Ishikawa (cell line): Measurements from ENCODE around the gene KCTD14.

ENCODE experiments used
- CEBPB ChIP-seq: IDR thresholded peaks from 2 replicates; pipeline ENCODE4 v1.6.1; 2012
- CREB1 ChIP-seq: IDR thresholded peaks from 2 replicates; pipeline ENCODE4 v1.6.1; 2012; ENCODE audit warnings: low read depth
- EGR1 ChIP-seq: IDR thresholded peaks from 2 replicates; pipeline ENCODE4 v1.6.1; 2012
- EP300 ChIP-seq: IDR thresholded peaks from 2 replicates; pipeline ENCODE4 v1.6.1; 2012; ENCODE audit warnings: borderline replicate concordance
- FOXM1 ChIP-seq: IDR thresholded peaks from 2 replicates; pipeline ENCODE4 v1.6.1; 2012; ENCODE audit warnings: low read depth, borderline replicate concordance
- NFIC ChIP-seq: IDR thresholded peaks from 2 replicates; pipeline ENCODE4 v1.6.1; 2012
- RAD21 ChIP-seq: IDR thresholded peaks from 2 replicates; pipeline ENCODE4 v1.6.1; 2012; ENCODE audit warnings: low read depth
- TAF1 ChIP-seq: IDR thresholded peaks from 2 replicates; pipeline ENCODE4 v1.6.1; 2012; ENCODE audit warnings: low read depth, mild to moderate bottlenecking
- TCF12 ChIP-seq: IDR thresholded peaks from 2 replicates; pipeline ENCODE4 v1.6.1; 2012; ENCODE audit warnings: low read depth
- TEAD4 ChIP-seq: IDR thresholded peaks from 2 replicates; pipeline ENCODE4 v1.6.1; 2012
- YY1 ChIP-seq: IDR thresholded peaks from 2 replicates; pipeline ENCODE4 v1.6.1; 2012; ENCODE audit warnings: low read depth
- ZBTB7A ChIP-seq: IDR thresholded peaks from 2 replicates; pipeline ENCODE4 v1.6.1; 2012; ENCODE audit warnings: low read depth
- TF ChIP-seq, protein P1 (sequence below): IDR thresholded peaks from 2 replicates; pipeline ENCODE4 v1.6.1; 2012
- TF ChIP-seq, protein P2 (sequence below): IDR thresholded peaks from 2 replicates; pipeline ENCODE4 v1.6.1; 2012; ENCODE audit warnings: low read depth, mild to moderate bottlenecking
- TF ChIP-seq, protein P3 (sequence below): IDR thresholded peaks from 2 replicates; pipeline ENCODE4 v1.6.1; 2012

The KCTD14 gene

DNA sequence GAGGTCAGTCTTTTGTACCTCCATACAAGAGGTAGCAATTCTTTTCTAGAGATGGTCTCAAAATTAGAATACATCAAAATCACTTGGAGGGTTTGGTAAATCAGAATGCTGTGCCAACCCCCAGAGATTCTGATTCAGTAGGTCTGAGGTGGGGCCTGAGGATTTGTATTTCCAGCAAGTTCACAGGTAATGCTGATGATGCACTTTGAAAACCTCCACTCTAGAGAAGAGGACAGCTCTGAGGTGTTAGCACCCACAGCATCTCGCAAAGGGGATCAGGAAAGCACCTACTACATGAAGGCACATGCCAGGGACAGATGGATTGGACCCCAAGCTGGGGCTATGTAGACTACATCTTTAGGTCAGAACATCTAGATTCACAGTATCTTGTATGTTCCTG is 7.2 kb downstream of the KCTD14 start:
- TF ChIP-seq TAF1 (no peak), EGR1 (no peak), RAD21 (no peak)

DNA sequence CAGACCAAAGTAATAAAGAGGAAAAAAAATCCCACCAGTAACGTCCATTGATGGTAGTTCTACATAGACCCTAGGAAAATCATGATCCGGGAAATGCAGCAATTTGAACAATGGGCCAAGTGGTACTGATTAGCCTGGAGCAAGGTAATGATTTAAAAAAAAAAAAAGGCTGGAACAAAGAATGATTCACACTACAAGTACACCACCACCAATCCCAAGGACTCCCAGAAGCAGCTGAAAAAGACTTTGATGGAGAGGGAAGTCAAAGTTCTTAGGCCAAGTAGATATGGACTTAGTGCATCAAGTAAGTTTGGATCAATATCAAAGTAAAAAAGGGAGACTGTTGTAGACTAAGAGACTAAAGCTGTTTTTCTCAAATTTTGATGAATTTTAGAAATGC is 11.8 kb downstream of the KCTD14 start:
- TF ChIP-seq CREB1 (no peak), ZBTB7A (no peak), TEAD4 (no peak), EGR1 (no peak), FOXM1 (no peak), EP300 (no peak), TCF12 (no peak), CEBPB (no peak), TAF1 (no peak), NFIC (no peak), RAD21 (no peak), YY1 (no peak)
- TF ChIP-seq, protein P1, sequence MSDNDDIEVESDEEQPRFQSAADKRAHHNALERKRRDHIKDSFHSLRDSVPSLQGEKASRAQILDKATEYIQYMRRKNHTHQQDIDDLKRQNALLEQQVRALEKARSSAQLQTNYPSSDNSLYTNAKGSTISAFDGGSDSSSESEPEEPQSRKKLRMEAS = no peak
- TF ChIP-seq, protein P2, sequence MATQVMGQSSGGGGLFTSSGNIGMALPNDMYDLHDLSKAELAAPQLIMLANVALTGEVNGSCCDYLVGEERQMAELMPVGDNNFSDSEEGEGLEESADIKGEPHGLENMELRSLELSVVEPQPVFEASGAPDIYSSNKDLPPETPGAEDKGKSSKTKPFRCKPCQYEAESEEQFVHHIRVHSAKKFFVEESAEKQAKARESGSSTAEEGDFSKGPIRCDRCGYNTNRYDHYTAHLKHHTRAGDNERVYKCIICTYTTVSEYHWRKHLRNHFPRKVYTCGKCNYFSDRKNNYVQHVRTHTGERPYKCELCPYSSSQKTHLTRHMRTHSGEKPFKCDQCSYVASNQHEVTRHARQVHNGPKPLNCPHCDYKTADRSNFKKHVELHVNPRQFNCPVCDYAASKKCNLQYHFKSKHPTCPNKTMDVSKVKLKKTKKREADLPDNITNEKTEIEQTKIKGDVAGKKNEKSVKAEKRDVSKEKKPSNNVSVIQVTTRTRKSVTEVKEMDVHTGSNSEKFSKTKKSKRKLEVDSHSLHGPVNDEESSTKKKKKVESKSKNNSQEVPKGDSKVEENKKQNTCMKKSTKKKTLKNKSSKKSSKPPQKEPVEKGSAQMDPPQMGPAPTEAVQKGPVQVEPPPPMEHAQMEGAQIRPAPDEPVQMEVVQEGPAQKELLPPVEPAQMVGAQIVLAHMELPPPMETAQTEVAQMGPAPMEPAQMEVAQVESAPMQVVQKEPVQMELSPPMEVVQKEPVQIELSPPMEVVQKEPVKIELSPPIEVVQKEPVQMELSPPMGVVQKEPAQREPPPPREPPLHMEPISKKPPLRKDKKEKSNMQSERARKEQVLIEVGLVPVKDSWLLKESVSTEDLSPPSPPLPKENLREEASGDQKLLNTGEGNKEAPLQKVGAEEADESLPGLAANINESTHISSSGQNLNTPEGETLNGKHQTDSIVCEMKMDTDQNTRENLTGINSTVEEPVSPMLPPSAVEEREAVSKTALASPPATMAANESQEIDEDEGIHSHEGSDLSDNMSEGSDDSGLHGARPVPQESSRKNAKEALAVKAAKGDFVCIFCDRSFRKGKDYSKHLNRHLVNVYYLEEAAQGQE = no peak
- TF ChIP-seq, protein P3, sequence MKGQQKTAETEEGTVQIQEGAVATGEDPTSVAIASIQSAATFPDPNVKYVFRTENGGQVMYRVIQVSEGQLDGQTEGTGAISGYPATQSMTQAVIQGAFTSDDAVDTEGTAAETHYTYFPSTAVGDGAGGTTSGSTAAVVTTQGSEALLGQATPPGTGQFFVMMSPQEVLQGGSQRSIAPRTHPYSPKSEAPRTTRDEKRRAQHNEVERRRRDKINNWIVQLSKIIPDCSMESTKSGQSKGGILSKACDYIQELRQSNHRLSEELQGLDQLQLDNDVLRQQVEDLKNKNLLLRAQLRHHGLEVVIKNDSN = no peak

DNA sequence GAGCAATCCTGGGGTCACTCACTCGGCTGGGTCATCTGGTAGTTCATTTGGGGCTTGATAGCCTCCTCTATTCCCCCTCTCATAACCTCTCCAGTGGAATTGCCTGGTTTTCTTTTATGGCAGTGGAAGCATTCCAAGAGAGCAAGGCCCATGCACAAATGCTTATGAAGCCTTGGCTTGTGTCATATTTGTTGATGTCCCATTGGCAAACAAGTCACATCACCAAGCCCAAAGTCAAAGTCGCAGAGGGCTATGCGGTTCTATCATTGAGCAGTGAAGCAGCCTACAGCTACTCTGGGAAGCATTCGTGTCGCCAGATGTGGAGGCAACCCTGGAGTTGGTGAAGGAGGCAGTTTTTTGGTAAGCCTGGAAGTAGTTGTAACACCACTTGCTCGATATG is 12.3 kb downstream of the KCTD14 start:
- TF ChIP-seq TAF1 (no peak), TEAD4 (no peak), YY1 (no peak), NFIC (no peak), CREB1 (no peak), ZBTB7A (no peak), CEBPB (no peak), RAD21 (no peak)
- TF ChIP-seq, protein P3 = no peak

DNA sequence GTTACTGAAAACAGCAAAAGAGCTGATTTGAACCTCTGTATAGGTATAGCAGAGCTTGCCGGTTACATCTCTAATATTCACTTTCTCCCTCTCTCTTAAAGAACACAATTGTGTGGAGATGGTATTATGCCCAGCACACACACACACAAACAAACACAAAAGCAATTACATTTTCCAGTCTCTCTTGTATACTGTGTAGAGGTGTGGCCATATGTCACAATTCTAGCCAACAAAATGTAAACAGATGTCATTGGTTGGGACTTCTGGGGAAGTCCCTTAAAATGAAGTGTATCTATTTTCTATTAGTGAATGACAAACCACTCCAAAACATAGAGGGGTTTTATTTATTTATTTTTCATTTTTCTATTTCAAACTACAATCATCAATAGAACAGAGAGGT is 12.8 kb downstream of the KCTD14 start:
- TF ChIP-seq EGR1 (no peak), EP300 (no peak), CEBPB (no peak), TAF1 (no peak), YY1 (no peak)

DNA sequence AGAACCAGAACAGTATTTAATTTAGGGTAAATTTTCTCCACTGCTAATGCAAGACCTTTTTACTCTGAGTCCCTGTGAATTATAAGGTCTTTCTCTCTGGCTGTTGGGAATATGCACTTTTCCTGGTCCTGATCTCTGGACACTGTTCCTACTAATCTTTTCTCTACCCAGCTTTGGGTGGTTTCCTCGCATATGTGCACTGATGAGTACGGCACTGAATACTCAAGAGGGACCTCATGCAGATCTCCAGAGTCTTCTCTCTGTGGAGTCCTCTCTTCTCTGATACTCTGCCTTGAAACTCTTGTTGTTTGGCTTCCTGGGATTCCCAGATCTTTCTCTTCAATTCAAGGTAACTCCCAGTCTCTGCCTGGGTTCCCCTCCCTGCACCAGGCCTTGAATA is 14.0 kb downstream of the KCTD14 start:
- no peak for TF ChIP-seq YY1
- TF ChIP-seq CEBPB = no peak
- TF ChIP-seq TAF1 = no peak
- no peak for TF ChIP-seq EP300
- no peak for TF ChIP-seq NFIC
- no peak for TF ChIP-seq TEAD4
- no peak for TF ChIP-seq RAD21
- no peak for TF ChIP-seq TCF12
- no peak for TF ChIP-seq EGR1
- TF ChIP-seq FOXM1 = no peak
- TF ChIP-seq, protein P3 = no peak
- TF ChIP-seq, protein P1 = no peak
- TF ChIP-seq, protein P2 = no peak

DNA sequence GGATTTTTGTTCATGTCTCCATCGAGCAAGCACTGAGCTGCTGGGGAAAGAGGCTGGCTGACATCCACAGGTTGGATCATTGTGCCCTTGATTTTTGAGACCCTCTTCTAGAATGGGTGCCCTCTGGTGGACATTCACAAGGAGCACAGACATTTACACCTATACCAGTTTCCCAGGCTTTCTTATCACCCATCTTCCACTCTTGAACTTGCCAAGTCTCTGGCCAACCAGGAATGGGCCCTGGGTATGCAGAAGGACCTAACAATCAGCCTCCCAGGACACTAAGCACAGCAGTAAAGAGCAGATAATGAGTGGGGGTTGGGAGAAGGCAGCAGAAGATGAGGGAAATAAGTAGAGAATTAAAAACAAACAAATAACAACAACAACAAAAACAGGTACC is 22.9 kb downstream of the KCTD14 start:
- TF ChIP-seq NFIC = no peak
- no peak for TF ChIP-seq CREB1
- TF ChIP-seq EP300 = no peak
- TF ChIP-seq TEAD4 = no peak
- TF ChIP-seq RAD21 = peak; percentile 62
